Islet precursor cell (in vitro differentiated cells): ENCODE results near the gene DCK.
"Not testable (repeated sequence)": the region's sequence is repeated elsewhere in the genome, so short reads cannot be mapped to it uniquely, and the experiment has no call there.

Experiments used
- DNase-seq: peaks from one replicate; pipeline ENCODE4 v3.0.0-alpha.2; 2018

The DCK gene

DNA sequence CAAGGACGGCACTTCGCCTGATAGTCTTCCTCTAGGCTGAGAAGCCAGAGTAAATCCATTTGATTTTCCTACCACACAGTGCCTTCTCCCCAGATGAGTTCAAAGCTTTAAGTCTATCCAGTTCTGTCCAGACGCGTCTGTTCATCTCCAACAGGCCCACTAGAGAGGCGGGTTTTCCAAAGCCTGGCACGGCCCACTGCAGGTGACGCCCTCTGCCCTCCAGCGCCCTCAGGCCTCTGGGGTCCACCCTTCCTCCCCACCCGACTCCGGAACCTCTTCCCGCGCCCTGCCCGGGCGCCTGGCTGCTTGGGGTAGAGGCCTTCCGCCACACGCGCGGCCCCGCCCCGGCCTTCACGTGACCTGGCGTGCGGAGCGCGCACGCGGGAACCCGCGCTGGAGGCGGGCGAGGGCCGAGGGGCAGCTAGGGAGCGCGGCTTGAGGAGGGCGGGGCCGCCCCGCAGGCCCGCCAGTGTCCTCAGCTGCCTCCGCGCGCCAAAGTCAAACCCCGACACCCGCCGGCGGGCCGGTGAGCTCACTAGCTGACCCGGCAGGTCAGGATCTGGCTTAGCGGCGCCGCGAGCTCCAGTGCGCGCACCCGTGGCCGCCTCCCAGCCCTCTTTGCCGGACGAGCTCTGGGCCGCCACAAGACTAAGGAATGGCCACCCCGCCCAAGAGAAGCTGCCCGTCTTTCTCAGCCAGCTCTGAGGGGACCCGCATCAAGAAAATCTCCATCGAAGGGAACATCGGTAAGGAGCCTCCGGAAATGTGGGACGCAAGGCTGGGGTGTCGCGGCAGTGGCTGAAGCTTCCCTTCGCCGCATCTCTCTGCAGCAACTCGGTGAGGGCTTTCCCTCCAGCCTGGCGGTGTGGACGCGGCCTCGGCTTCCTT is at the start of gene DCK:
Gene DCK, plus strand, starts transcription at position 469 of the 888 bp plus-strand sequence. Its CDS starts 187 bp downstream, at position 656.
- DNase-seq: peak; percentile 97

DNA sequence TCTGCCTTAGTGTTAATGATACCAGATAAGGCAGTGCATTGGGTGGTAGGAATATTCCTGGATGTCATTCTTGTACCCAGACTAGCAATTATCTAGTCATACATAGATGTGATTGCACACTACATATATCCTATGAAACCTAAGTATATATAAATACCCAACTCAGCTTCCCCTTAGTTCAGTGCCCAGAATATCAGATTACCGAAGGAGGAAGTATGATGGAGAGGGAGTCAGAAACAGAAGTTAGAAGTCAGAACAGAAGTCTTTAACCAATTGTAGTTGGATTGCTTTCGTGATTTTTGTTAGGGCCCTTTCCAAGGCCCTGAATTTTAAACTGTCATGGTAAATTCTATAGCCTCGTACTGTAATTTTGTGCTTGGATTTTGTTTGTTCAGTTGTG is 48.4 kb upstream of the DCK start:
- no peak for DNase-seq

DNA sequence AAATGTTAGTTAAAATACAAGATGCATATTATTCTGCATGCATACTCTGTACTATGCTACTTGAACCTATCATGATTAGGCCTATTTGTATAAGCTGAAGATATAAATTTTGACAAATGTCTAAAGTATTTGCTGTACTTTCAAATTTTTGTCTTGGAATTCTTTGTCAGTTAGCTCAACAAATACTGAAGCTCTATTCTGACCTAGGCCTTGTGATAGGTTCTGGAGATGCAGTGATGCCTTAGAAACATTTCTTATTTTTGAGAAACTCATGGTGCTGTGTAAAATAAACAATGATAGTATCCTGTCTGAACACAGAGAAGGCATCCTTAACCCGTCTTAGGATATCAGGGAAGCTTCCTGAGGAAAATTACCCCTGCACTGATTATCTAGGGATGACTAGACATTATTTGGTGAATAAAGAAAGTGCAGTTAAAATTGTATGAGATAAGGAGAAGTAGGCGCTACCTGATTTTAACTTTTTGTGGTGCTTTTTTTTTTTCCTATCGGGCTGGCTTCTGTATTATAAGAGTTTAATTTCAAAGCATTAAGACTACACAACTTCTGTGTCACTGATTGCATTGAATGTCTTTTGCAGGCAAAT is 47.9 kb upstream of the DCK start:
- no peak for DNase-seq

DNA sequence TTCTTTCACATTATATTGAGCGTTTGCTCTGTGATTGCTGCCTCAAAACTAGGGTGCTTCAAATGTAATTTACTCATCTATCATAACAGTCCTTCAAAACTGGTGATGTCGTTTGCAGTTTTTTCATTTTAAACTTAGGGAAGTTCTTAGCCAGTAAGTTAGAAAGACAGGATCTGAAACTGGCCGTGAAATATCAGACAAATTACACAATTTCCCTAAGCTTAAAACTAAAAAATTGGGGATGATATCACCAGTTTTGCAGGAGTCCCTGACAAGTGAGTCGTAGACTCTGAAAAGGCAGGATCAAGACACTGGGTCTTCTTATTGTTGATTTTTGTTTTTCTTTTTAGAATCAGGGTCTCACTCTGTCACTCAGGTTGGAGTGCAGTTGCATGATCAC is 46.5 kb upstream of the DCK start:
- no peak for DNase-seq

DNA sequence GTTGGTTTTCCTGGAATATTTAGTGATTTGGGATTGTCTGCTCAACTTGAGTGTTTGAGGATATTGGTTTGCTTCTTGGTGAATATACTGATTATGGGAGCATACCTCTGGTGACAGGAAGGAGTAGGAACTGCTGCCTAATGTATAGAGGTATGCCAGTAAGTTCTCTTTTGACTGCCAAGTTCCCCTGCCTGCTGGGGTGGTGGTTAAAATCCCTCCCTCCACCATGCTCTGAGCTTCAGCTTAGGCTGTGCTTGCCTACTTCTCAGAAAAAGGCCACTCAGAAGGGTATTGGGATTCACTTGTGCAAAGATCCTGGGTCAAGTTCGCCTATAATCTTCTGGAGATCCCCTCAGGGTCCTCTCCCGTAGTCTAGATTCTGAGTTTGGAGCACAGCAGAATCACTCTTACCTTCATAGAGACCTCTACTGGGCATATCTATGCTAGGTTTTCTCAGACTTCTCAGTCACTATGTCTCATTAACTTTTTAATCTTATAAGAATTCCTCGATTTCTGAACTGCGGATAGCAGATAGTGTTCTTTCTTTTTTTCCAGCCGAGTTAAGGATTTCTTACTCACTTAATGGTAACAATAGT is 44.7 kb upstream of the DCK start:
- no peak for DNase-seq

DNA sequence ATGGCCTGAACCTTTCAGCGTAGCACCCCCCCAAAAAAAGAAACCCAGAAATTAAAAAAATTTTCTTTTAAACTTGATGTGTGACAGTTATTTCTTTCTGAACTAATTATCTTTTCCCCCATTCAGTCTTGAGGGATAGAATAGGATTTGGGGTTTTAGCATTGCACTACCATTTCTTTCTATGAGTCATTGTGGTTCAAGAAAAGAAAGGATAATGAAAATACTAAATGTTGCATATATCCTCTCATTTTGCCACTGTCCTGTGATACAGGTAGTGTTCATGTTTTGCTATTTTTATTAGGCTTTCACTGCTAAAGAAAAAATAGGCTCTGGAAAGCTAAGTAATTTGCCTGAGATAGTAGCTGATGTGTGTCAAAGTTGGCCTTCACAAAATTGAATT is 39.4 kb upstream of the DCK start:
- DNase-seq: no peak

DNA sequence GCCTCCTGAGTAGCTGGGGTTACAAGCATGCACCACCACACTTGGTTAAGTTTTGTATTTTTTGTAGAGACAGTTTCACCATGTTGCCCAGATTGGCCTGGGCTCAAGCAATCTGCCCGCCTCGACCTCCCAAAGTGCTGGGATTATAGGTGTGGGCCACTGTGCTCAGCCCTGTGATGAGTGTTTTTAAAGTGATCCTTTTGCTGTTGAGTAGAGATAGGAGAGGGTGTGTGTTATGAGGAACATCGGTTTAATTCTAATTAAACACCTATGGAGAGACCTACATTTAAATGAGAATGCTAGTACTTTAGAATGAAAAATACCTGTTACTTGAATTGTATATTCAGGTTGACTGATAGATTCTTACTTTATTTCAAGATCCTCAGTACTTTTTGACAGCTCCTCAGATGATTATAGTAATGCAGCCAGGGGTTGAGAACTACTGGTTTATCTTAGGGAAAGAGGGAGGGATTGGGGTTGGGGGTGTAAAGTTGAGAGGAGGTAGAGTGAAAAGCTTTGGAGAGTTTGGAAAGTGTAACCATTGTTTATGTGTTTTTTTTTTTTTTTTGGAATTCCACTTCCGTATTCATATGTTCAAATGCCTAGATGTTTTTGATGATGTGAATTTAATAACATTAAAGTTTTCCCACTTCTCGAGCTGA is 36.8 kb upstream of the DCK start:
- DNase-seq: no peak

DNA sequence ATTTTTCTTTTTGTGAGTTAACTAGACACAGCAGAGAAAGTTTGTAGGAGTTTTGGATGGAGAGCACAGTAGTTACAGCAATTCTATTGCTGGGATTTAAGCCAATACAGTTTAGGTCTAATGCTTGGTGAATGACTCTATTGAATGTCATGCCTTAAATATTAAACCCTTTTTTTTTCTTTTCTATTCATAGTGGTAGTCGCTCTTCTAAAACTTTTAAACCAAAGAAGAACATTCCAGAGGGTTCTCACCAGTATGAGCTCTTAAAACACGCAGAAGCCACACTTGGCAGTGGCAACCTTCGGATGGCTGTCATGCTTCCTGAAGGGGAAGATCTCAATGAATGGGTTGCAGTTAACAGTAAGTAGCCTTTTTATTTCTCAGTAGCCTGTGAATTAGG is 34.8 kb upstream of the DCK start:
- no peak for DNase-seq

DNA sequence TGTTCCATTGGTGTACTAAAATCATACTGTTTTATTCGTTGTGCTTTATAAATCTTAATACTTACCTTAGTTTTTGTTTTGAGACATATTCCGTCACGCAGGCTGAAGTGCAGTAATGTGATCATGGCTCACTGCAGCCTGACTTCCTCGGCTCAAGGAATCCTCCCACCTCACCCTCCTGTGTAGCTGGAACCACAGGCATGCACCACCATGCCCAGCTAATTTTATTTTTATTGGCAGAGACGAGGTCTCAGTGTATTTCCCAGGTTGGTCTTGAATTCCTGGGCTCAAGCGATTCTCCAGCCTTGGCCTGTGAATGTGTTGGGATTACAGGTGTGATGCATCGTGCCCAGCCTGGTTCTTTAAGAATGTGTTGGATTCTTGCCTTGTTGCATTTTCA is 24.4 kb upstream of the DCK start:
- peak; percentile 52 for DNase-seq

DNA sequence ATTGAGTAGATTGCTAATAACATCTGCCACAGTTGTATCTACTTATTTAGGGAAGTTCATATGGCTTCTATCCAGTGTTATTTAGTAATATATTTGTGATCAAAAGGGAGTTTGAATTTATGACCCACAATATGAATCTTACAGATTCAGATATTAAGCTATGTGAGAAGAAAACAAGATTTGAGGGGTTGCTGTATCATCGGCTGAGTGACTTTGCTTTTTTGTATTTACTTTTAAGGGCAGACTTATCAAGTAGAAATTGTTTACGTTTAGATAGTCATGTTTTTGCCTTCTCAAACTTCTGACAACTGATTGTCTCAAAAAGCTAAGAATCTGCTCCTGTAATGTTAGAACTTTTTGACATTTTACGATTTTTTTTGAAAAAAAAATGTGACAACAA is 17.2 kb upstream of the DCK start:
- no peak for DNase-seq

DNA sequence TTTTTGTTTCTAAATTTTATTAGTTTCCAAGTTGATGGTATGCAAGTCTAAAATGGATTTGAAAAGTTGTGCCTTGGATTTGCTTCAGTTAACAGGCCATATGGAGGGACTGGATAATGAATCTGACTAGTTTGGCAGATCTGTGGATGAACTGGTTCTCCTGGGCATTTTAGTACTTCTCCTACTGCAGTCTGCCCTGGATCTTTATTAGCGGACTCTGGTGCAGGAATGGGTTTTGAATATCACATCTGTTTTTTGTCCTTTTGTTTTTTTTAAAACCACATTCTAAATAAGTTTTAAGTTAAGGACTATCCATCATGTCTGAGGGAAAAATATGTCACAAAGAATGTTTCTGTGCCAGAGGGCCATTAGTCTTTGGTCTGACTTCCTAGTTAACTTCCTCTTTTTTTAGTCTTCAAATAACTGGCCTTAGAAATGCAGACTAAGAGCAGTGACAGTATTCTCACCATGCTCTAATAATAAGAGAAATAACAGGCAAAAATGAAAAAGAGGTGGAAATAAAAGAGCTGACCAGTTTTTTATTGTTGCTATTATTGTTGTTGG is 13.9 kb upstream of the DCK start:
- no peak for DNase-seq

DNA sequence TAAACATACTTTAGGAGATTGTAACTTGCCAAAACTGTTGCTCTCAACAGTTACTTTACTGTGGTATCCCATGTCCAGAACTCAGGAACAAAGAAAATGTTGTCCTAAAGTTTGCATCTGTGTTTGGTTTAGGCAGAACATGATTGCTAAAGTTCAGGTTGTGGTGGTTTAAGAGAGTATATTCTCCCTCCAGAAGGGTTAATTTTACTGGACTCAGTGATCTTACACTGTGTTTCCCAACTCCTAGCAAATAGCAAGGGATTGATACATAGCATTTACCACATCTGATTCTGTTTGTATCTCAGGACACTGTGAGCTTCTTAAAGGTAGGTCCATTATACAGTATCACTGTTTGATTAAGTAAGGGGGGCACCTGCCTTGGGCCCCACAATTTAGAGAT is 13.3 kb upstream of the DCK start:
- no peak for DNase-seq

DNA sequence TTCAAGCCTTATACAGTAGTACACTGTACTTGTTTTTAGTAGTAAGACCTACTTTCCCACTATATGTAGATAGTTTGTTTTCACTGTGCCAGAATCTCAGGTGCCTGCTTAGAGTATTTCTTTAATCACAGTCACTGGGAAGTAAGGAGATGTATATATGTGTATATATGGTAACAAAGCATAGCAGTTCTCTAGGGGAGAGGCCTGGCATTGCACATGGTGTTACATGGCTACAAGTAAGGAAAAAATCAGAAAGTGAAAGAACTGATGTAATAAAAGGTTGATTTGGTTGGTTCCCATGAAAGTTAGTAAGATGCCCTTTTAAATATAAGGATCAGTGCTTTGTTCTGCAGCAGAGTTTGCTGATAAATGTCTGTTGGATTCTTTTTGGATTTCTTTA is 9.3 kb upstream of the DCK start:
- DNase-seq: no peak

DNA sequence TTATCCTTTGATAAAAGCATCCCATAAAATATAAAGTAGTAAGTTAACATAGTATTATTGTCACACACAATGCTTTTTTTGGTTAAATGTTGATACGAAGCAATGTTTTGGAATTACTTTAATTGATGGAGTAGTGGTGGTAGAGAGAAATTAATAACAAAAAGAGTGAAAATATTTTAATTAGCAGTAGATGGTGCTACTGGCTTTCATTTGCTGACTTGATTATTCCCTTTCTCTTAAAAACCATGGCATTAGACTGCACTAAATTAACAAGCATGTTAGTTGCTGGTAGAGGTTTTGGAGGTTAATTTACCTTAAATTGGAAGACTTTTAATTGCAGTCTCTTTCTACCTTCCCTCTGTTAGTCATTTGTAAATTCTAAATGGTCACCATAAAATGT is 8.9 kb upstream of the DCK start:
- no peak for DNase-seq

DNA sequence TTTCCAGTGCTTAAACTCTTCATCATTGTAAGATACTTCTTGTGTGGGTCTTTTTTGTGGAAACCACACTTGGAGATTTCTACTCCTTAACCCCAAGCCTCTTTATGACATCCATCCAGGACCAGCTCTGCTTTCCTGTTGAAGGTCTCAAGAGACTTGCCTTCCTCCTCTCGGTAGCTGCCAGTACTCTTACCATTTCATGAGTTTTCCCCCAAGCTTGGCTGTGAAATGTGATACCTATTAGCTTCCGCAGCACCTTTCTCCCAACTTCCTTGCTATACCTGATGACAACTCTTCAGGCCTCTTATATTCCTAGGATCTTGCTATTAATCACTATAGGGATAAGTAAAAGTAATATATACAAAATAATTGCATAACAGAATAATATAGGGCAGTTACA is 1.9 kb upstream of the DCK start:
- DNase-seq: no peak

DNA sequence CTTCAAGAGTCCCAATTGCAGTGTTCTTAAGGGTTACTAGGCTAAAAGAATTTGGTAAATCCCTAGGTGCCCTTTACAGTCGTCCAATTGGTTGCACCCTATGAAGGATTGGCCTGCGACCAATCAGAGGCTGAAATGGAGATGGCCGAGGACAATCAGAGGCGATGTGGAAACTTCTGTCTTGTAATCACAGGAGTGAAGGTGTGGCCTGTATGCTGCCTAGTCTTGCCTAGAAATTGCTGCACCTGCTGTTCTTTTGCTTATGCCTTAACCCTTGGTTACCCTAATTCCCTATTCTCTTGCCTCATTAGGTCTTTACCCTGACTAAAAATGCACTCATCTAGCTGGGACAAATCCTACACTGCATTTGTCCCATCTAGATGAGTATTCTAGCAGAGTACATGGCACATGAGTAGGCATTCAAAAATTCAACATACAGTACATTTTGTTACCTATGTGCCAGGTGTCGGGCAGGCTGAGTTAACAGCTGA is 1.0 kb upstream of the DCK start:
- DNase-seq: no peak

DNA sequence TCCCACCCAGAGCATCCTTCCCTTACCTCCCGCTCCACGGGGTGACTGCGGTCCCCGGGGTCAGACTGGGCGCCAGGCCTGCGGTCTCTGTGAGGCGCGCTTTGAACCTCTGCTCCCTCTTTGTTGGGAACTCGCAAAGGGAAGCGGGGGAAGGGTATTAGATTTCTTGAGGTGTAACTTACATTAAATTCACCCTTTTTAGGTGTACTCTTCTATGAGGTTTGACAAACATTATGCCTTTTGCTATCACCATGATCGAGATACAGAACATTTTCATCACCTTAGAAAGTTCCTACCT is 569 bp downstream of the DCK start:
- no peak for DNase-seq

DNA sequence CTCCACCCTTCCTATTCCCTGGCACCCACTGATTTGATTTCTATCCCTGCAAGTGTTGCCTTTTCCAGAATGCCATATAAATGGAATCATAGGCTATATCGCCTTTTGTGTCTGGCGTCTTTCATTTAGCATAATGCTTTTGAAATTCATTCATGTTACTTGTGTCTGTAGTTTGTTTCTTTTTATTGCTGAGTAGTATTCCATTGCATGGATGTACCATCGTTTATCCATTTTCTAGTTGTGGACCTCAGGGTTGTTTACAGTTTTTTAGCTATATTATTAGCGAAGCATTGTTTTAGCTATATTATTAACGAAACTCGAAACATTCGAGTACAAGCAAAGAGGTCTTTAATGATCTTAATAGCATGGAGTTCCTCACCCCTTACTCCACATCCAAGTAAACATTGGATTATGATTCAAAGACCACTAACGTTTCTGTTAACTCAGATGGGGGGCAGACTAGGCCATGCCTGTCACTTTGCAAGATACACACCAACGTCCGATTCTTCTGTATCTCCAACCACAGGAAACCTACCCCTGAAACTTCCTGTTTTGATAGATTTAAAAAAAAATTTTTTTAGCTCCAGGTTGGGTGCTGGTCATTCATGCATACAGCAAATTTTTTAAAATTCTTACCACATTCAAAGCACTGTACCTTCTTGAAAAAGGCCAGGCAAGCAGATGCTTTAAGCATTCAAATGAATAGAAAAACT is 1.1 kb downstream of the DCK start:
- DNase-seq: no peak

DNA sequence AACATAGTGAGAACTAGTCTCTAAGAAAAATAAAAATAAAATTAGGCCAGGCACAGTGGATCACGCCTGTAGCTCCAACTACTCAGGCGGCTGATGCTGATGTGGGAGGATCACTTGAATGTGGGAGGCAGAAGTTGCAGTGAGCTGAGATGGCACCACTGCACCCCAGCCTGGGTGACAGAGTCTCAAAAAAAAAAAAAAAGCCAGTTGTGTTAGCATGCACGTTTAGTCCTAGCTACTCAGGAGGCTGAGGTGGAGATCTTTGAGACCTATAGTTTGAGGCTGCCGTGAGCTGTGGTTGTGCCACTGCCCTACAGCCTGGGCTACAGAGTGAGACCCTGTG is 2.5 kb downstream of the DCK start:
- DNase-seq: no peak

DNA sequence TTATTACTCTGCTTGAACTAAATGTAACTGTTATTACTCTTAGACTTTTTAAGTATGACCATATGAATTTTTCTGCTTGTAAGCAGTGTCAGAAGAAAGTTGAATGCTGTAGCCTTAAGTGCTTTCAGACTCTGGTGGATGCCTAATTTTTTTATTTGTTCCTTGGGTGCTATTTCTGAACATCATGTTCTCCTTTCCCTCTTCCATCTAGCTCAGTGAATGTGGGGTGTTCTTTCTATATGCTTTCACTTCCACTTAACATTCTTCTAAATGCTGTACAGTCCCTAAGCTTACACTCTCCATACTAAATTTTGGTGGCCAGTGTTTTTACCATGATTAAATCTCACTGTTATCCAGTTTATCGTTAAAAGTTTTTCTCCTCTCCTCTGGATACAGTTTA is 3.6 kb downstream of the DCK start:
- DNase-seq: no peak

DNA sequence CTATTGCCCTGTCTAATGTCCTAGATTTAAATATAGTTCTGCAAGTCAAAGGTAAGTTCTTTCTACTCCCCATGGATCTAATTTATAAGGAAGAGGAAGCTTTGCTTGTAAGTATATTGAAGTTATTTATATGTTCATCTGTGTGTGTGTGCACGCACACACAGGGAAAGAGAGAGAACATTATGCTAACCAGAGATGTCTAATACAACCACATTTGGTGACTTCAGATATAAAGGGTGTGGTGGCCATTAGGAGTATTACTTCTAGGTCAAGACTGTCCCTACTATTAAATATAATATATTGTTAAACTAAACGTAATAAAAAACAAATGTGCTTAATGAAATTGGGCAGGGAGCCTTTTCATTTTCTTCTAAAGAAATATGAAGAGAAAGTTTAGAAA is 4.1 kb downstream of the DCK start:
- DNase-seq: no peak

DNA sequence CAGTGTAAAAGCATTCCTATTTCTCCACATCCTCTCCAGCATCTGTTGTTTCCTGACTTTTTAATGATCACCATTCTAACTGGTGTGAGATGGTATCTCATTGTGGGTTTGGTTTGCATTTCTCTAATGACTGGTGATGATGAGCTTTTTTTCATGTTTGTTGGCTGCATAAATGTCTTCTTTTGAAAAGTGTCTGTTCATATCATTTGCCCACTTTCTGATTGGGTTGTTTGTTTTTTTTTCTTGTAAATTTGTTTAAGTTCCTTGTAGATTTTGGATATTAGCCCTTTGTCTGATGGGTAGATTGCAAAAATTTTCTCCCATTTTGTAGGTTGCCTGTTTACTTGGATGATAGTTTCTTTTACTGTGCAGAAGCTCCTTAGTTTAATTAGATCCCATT is 6.2 kb downstream of the DCK start:
- DNase-seq: not testable (repeated sequence)

DNA sequence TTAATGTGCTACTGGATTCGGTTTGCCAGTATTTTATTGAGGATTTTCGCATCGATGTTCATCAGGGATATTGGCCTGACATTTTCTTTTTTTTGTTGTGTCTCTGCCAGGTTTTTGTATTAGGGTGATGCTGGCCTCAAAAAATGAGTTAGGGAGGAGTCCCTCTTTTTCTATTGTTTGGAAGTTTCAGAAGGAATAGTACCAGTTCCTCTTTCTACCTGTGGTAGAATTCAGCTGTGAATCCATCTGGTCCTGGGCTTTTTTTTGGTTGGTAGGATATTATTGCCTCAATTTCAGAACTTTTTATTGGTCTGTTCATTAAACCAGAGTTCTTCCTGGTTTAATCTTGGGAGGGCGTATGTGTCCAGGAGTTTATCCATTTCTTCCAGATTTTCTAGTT is 7.9 kb downstream of the DCK start:
- DNase-seq: not testable (repeated sequence)
